ENCODE data around the gene OPCML.

GRCh38 chr11:133573081-133573480, 40.8 kb upstream of the OPCML start:
- TF ChIP-seq ZFP3 (CRISPR knock-in tag; IDR thresholded peaks at IDR 0.05) = no peak
- no peak for TF ChIP-seq ARNTL (CRISPR knock-in tag; IDR thresholded peaks at IDR 0.05; ENCODE audit: borderline replicate concordance, low read depth)
- TF ChIP-seq, protein P1, sequence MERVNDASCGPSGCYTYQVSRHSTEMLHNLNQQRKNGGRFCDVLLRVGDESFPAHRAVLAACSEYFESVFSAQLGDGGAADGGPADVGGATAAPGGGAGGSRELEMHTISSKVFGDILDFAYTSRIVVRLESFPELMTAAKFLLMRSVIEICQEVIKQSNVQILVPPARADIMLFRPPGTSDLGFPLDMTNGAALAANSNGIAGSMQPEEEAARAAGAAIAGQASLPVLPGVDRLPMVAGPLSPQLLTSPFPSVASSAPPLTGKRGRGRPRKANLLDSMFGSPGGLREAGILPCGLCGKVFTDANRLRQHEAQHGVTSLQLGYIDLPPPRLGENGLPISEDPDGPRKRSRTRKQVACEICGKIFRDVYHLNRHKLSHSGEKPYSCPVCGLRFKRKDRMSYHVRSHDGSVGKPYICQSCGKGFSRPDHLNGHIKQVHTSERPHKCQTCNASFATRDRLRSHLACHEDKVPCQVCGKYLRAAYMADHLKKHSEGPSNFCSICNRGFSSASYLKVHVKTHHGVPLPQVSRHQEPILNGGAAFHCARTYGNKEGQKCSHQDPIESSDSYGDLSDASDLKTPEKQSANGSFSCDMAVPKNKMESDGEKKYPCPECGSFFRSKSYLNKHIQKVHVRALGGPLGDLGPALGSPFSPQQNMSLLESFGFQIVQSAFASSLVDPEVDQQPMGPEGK (CRISPR knock-in tag; IDR thresholded peaks at IDR 0.05; ENCODE audit: borderline replicate concordance) = no peak
- TF ChIP-seq, protein P2, sequence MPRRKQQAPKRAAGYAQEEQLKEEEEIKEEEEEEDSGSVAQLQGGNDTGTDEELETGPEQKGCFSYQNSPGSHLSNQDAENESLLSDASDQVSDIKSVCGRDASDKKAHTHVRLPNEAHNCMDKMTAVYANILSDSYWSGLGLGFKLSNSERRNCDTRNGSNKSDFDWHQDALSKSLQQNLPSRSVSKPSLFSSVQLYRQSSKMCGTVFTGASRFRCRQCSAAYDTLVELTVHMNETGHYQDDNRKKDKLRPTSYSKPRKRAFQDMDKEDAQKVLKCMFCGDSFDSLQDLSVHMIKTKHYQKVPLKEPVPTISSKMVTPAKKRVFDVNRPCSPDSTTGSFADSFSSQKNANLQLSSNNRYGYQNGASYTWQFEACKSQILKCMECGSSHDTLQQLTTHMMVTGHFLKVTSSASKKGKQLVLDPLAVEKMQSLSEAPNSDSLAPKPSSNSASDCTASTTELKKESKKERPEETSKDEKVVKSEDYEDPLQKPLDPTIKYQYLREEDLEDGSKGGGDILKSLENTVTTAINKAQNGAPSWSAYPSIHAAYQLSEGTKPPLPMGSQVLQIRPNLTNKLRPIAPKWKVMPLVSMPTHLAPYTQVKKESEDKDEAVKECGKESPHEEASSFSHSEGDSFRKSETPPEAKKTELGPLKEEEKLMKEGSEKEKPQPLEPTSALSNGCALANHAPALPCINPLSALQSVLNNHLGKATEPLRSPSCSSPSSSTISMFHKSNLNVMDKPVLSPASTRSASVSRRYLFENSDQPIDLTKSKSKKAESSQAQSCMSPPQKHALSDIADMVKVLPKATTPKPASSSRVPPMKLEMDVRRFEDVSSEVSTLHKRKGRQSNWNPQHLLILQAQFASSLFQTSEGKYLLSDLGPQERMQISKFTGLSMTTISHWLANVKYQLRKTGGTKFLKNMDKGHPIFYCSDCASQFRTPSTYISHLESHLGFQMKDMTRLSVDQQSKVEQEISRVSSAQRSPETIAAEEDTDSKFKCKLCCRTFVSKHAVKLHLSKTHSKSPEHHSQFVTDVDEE (CRISPR knock-in tag; IDR thresholded peaks at IDR 0.05) = no peak
- TF ChIP-seq BACH2 (CRISPR knock-in tag; IDR thresholded peaks at IDR 0.05; ENCODE audit: borderline replicate concordance) = no peak
- no peak for TF ChIP-seq ZFP30 (CRISPR knock-in tag; IDR thresholded peaks at IDR 0.05)
- no peak for TF ChIP-seq ISL1 (CRISPR knock-in tag; IDR thresholded peaks at IDR 0.05)
- no peak for TF ChIP-seq RARB (CRISPR knock-in tag; IDR thresholded peaks at IDR 0.05)

All from SK-N-SH treated with all-trans-retinoic acid at 6 μM for 48 hours (cell line).